GM23248 (cell line): ENCODE measurements around the gene HSPA12B. TPM values are rescaled to one million over a fixed set of nuclear protein-coding genes. Genes with fewer than 3 reads are reported as not detected.
A peak's percentile ranks its signal among the peaks of the same experiment; 100 is the strongest.

Source experiments
- DNase-seq: peaks from one replicate; pipeline ENCODE4 v3.0.0-alpha.2; 2015
- H2AFZ ChIP-seq: fragments of 200-600 bp; sonication (generic); 2 replicates; pipeline ENCODE4 v1.6.1; 2016; ENCODE audit warnings: antibody characterized with exemption
- H3F3A ChIP-seq: fragments of 200-600 bp; sonication (generic); 2 replicates; pipeline ENCODE4 v1.6.1; 2016; ENCODE audit warnings: mild to moderate bottlenecking, antibody characterized with exemption, mixed run types; ENCODE audit not compliant: insufficient read depth
- H3K27ac ChIP-seq: fragments of 200-600 bp; sonication (generic); 2 replicates; pipeline ENCODE4 v1.5.1; 2016; ENCODE audit warnings: mild to moderate bottlenecking
- H3K27me3 ChIP-seq: fragments of 200-600 bp; sonication (generic); replicated peaks from 2 replicates; pipeline ENCODE4 v1.6.1; 2016; ENCODE audit warnings: mild to moderate bottlenecking; ENCODE audit not compliant: insufficient read depth
- H3K36me3 ChIP-seq: fragments of 200-600 bp; sonication (generic); 2 replicates; pipeline ENCODE4 v1.6.1; 2016; ENCODE audit warnings: low read depth, mild to moderate bottlenecking
- H3K4me1 ChIP-seq: fragments of 200-600 bp; sonication (generic); 2 replicates; pipeline ENCODE4 v1.6.1; 2016; ENCODE audit warnings: mild to moderate bottlenecking; ENCODE audit not compliant: insufficient read depth
- H3K4me2 ChIP-seq: fragments of 200-600 bp; sonication (generic); one replicate; pipeline ENCODE4 v1.6.1; 2016; ENCODE audit warnings: mild to moderate bottlenecking; ENCODE audit not compliant: unreplicated experiment
- H3K4me3 ChIP-seq: fragments of 200-600 bp; sonication (generic); 2 replicates; pipeline ENCODE4 v1.5.1; 2016; ENCODE audit warnings: mild to moderate bottlenecking
- H3K79me2 ChIP-seq: fragments of 200-600 bp; sonication (generic); 2 replicates; pipeline ENCODE4 v1.6.1; 2016; ENCODE audit warnings: mild to moderate bottlenecking; ENCODE audit not compliant: insufficient read depth
- H3K9ac ChIP-seq: fragments of 200-600 bp; sonication (generic); 2 replicates; pipeline ENCODE4 v1.6.1; 2016; ENCODE audit warnings: mild to moderate bottlenecking
- H3K9me2 ChIP-seq: fragments of 200-600 bp; sonication (generic); 2 replicates; pipeline ENCODE4 v1.6.1; 2016; ENCODE audit warnings: mixed run types, mild to moderate bottlenecking, moderate library complexity; ENCODE audit not compliant: insufficient read depth
- H3K9me3 ChIP-seq: fragments of 200-600 bp; sonication (generic); one replicate; pipeline ENCODE4 v1.6.1; 2017; ENCODE audit warnings: low read depth
- H4K20me1 ChIP-seq: fragments of 200-600 bp; sonication (generic); 2 replicates; pipeline ENCODE4 v1.6.0; 2016; ENCODE audit not compliant: insufficient read depth
- EZH2 ChIP-seq: fragments of 200-600 bp; sonication (generic); IDR thresholded peaks from 2 replicates; pipeline ENCODE4 v1.6.1; 2018; ENCODE audit warnings: antibody characterized with exemption, mild to moderate bottlenecking; ENCODE audit not compliant: insufficient read depth, poor library complexity, severe bottlenecking
- EZH2phosphoT487 ChIP-seq: fragments of 200-600 bp; sonication (generic); IDR thresholded peaks from 2 replicates; pipeline ENCODE4 v1.6.1; 2018; ENCODE audit warnings: antibody characterized with exemption, moderate library complexity, mild to moderate bottlenecking, low read depth; ENCODE audit not compliant: insufficient read depth
- WGBS, 2 experiments: methylation state at CpG; one replicate each; pipeline ENCODE4 v1.1.6; 2015 to 2017; ENCODE audit warnings: low lambda C conversion rate in 2 of 2, low coverage in 1 of 2; ENCODE audit errors: missing lambda C conversion rate in 2 of 2; 5-methylcytosine and 5-hydroxymethylcytosine counted together
- in situ Hi-C: fragments of 300-500 bp; cut with MboI; formaldehyde crosslinking; loops from 2 replicates; pipeline ENCODE4 v1.15.0; 2020
- polyA plus RNA-seq: library from polyadenylated mRNA; unstranded; fragments of >200 nt; fragmentation: Nextera tagmentation; extraction: Ambion mirVana; gene quantifications from 2 replicates; pipeline ENCODE4 v1.2.1, GENCODE V29; 2016
- total RNA-seq: library from RNA; depleted of rRNA; stranded (reverse); fragments of >200 nt; shearing (Covaris generic); gene quantifications from 2 replicates; pipeline ENCODE4 v1.2.3, GENCODE V29; 2014

HSPA12B gene
- total and polyA plus RNA-seq, 2 experiments from 2014 or later = 0.11 TPM; not detected in 1

DNA sequence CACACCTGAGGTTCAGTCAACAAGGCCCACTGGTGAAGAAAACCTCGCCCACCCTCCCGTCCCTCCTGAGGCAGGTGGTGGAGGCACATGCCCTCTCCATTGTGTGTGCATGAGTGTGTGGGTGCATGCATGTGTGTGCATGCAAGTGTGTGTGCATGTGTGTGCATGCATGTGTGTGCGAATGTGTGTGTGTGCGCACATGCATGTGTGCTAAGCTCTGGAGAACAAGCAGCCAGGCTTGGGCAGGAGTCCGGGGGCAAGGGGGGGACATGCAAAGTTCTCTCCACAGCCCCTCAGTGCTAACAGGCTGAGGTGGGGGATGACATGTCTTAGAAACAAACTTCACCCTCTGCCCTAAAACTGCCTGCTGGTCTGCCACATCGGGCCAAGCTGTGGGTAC, 3.1 kb upstream of the HSPA12B start:
- H3F3A ChIP-seq = peaks cover 11% of the 10 kb centered on the region
- DNase-seq = no peak
- H3K4me3 ChIP-seq = no peak overlapping the region
- TF ChIP-seq EZH2 (no peak), EZH2phosphoT487 (no peak)
- H3K79me2 ChIP-seq = no peaks in the 10 kb centered on the region
- no peak overlapping the region for H3K9ac ChIP-seq
- H3K36me3 ChIP-seq = no peaks in the 10 kb centered on the region
- WGBS, 2 experiments = 62 to 81% methylated on average over 6 of the region's 6 CpGs
- H3K4me2 ChIP-seq = no peak overlapping the region
- H4K20me1 ChIP-seq = no peaks in the 10 kb centered on the region
- peaks cover 13% of the 10 kb centered on the region for H3K27me3 ChIP-seq
- no peak overlapping the region for H2AFZ ChIP-seq
- H3K9me3 ChIP-seq = no peaks in the 10 kb centered on the region
- peaks cover 14% of the 10 kb centered on the region for H3K4me1 ChIP-seq
- H3K9me2 ChIP-seq = no peaks in the 10 kb centered on the region
- H3K27ac ChIP-seq = no peak overlapping the region
- in situ Hi-C loops = no loop called here

GRCh38 chr20:3729811-3730540, 2.5 kb upstream of the HSPA12B start:
- Histone ChIP-seq H3K4me1 (peaks cover 14% of the 10 kb centered on the region), H3K27me3 (peaks cover 13% of the 10 kb centered on the region), H2AFZ (no peak overlapping the region), H3K4me2 (no peak overlapping the region), H3K9ac (no peak overlapping the region), H3K9me2 (no peaks in the 10 kb centered on the region), H4K20me1 (no peaks in the 10 kb centered on the region), H3K79me2 (no peaks in the 10 kb centered on the region), H3K9me3 (no peaks in the 10 kb centered on the region), H3F3A (peaks cover 11% of the 10 kb centered on the region), H3K4me3 (no peak overlapping the region), H3K36me3 (no peaks in the 10 kb centered on the region), H3K27ac (no peak overlapping the region)
- TF ChIP-seq EZH2 (no peak), EZH2phosphoT487 (no peak)
- in situ Hi-C loops = no loop called here
- DNase-seq = no peak
- WGBS, 2 experiments = 59 to 60% methylated on average over 8 of the region's 8 CpGs

- Histone ChIP-seq H4K20me1 (no peaks in the 10 kb centered on the region), H3K27me3 (peaks cover 13% of the 10 kb centered on the region), H3K4me1 (peaks cover 14% of the 10 kb centered on the region), H2AFZ (no peak overlapping the region), H3K9me3 (no peaks in the 10 kb centered on the region), H3K27ac (no peak overlapping the region), H3K4me3 (no peak overlapping the region), H3F3A (peaks cover 11% of the 10 kb centered on the region), H3K79me2 (no peaks in the 10 kb centered on the region), H3K9ac (no peak overlapping the region), H3K36me3 (no peaks in the 10 kb centered on the region), H3K9me2 (no peaks in the 10 kb centered on the region), H3K4me2 (no peak overlapping the region)
- DNase-seq = peak; percentile 10
- in situ Hi-C loops = no loop called here
- TF ChIP-seq EZH2 = no peak
- no peak for TF ChIP-seq EZH2phosphoT487
- 59 to 68% methylated on average over 10 to 12 of the region's 12 CpGs for WGBS, 2 experiments
These were observed 1.4 kb upstream of the HSPA12B start for GRCh38 chr20:3730803-3731672.

- in situ Hi-C loops = no loop called here
- no peak overlapping the region for H3K9ac ChIP-seq
These were observed 550 bp upstream of the HSPA12B start for GRCh38 chr20:3731944-3732326.

More at GRCh38 chr20:3731944-3732326, 550 bp upstream of the HSPA12B start:
- no peaks in the 10 kb centered on the region for H3K9me2 ChIP-seq
- H3K27me3 ChIP-seq = peaks cover 13% of the 10 kb centered on the region
- H3K4me1 ChIP-seq = peaks cover 13% of the 10 kb centered on the region
- H3K9me3 ChIP-seq = no peaks in the 10 kb centered on the region
- no peak overlapping the region for H3K4me3 ChIP-seq
- no peak for DNase-seq
- TF ChIP-seq EZH2 = no peak
- TF ChIP-seq EZH2phosphoT487 = no peak
- no peaks in the 10 kb centered on the region for H3K79me2 ChIP-seq
- H3K27ac ChIP-seq = no peak overlapping the region
- H4K20me1 ChIP-seq = no peaks in the 10 kb centered on the region
- H2AFZ ChIP-seq = no peak overlapping the region
- H3F3A ChIP-seq = peaks cover 10% of the 10 kb centered on the region
- no peaks in the 10 kb centered on the region for H3K36me3 ChIP-seq
- 76 to 84% methylated on average over 11 to 15 of the region's 16 CpGs for WGBS, 2 experiments
- H3K4me2 ChIP-seq = no peak overlapping the region
